Measurements from ENCODE around the gene SPOCK1.

DNA sequence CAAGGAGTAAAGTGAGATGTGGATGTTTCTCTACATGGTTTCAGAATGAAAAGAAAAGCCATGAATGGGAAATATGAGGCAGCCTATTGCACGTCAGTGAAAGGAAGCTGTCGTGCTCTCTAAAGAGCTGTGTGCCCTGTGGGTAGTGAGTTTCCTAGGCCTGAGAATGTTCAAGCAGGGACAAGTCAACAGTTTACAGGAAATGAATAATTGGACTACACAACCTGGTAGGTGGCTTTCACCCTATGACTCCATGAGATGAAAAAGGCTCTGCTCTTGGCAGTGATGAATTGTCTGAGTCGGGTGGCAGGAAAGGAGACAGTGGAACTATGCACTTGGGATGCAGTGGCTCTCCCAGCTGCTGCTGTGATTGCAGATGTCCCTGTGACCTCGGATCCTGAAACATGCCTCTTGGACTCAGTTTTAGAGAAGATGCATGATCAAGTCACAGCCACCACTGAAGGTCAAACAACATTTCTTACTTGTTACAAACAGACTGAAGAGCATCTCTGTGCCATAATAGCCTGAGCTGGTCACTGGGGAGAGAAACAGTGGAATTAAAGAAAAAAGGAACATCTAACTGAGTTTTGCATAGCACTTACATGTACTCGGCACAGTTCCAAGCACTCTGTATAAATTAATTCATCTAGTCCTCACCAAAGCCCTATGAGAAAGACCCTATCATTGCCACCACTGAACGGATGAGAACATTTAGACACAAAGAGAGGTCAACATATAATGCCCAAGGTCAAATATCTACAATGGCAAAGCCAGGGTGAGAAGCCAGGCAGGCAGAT is 293.7 kb downstream of the SPOCK1 start:
- TF ChIP-seq, protein P1, sequence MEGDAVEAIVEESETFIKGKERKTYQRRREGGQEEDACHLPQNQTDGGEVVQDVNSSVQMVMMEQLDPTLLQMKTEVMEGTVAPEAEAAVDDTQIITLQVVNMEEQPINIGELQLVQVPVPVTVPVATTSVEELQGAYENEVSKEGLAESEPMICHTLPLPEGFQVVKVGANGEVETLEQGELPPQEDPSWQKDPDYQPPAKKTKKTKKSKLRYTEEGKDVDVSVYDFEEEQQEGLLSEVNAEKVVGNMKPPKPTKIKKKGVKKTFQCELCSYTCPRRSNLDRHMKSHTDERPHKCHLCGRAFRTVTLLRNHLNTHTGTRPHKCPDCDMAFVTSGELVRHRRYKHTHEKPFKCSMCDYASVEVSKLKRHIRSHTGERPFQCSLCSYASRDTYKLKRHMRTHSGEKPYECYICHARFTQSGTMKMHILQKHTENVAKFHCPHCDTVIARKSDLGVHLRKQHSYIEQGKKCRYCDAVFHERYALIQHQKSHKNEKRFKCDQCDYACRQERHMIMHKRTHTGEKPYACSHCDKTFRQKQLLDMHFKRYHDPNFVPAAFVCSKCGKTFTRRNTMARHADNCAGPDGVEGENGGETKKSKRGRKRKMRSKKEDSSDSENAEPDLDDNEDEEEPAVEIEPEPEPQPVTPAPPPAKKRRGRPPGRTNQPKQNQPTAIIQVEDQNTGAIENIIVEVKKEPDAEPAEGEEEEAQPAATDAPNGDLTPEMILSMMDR (IDR thresholded peaks at IDR 0.05; ENCODE audit: low read depth, low read length, missing input control), result no peak
- TF ChIP-seq GABPA (IDR thresholded peaks at IDR 0.05 in 1 of 2, conservative IDR thresholded peaks at IDR 0.05 in 1 of 2) (no peak), RAD21 (IDR thresholded peaks at IDR 0.05) (no peak), JUND (IDR thresholded peaks at IDR 0.05) (no peak), YY1 (IDR thresholded peaks at IDR 0.05) (no peak), TAF1 (conservative IDR thresholded peaks at IDR 0.05) (no peak), FOXA1 (IDR thresholded peaks at IDR 0.05) (no peak), SP1 (IDR thresholded peaks at IDR 0.05) (no peak), RXRA (IDR thresholded peaks at IDR 0.05) (no peak), HNF4G (IDR thresholded peaks at IDR 0.05) (no peak)
- TF ChIP-seq, protein P2, sequence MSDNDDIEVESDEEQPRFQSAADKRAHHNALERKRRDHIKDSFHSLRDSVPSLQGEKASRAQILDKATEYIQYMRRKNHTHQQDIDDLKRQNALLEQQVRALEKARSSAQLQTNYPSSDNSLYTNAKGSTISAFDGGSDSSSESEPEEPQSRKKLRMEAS (IDR thresholded peaks at IDR 0.05), result no peak
- TF ChIP-seq, protein P3, sequence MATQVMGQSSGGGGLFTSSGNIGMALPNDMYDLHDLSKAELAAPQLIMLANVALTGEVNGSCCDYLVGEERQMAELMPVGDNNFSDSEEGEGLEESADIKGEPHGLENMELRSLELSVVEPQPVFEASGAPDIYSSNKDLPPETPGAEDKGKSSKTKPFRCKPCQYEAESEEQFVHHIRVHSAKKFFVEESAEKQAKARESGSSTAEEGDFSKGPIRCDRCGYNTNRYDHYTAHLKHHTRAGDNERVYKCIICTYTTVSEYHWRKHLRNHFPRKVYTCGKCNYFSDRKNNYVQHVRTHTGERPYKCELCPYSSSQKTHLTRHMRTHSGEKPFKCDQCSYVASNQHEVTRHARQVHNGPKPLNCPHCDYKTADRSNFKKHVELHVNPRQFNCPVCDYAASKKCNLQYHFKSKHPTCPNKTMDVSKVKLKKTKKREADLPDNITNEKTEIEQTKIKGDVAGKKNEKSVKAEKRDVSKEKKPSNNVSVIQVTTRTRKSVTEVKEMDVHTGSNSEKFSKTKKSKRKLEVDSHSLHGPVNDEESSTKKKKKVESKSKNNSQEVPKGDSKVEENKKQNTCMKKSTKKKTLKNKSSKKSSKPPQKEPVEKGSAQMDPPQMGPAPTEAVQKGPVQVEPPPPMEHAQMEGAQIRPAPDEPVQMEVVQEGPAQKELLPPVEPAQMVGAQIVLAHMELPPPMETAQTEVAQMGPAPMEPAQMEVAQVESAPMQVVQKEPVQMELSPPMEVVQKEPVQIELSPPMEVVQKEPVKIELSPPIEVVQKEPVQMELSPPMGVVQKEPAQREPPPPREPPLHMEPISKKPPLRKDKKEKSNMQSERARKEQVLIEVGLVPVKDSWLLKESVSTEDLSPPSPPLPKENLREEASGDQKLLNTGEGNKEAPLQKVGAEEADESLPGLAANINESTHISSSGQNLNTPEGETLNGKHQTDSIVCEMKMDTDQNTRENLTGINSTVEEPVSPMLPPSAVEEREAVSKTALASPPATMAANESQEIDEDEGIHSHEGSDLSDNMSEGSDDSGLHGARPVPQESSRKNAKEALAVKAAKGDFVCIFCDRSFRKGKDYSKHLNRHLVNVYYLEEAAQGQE (IDR thresholded peaks at IDR 0.05), result no peak
- TF ChIP-seq, protein P4, sequence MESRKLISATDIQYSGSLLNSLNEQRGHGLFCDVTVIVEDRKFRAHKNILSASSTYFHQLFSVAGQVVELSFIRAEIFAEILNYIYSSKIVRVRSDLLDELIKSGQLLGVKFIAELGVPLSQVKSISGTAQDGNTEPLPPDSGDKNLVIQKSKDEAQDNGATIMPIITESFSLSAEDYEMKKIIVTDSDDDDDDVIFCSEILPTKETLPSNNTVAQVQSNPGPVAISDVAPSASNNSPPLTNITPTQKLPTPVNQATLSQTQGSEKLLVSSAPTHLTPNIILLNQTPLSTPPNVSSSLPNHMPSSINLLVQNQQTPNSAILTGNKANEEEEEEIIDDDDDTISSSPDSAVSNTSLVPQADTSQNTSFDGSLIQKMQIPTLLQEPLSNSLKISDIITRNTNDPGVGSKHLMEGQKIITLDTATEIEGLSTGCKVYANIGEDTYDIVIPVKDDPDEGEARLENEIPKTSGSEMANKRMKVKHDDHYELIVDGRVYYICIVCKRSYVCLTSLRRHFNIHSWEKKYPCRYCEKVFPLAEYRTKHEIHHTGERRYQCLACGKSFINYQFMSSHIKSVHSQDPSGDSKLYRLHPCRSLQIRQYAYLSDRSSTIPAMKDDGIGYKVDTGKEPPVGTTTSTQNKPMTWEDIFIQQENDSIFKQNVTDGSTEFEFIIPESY (IDR thresholded peaks at IDR 0.05), result no peak
- TF ChIP-seq, protein P5, sequence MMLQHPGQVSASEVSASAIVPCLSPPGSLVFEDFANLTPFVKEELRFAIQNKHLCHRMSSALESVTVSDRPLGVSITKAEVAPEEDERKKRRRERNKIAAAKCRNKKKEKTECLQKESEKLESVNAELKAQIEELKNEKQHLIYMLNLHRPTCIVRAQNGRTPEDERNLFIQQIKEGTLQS (IDR thresholded peaks at IDR 0.05), result no peak
